Gastroesophageal sphincter (tissue), 4 donors: ENCODE measurements around the gene OCIAD2. TPM values are rescaled to one million over a fixed set of nuclear protein-coding genes. Genes with fewer than 3 reads are reported as not detected.
A peak's percentile ranks its signal among the peaks of the same experiment; 100 is the strongest.

Experiments used
- ATAC-seq: fragments of 150-250 bp; one replicate; pipeline ENCODE4 v1.9.1; 2016; ENCODE audit warnings: mild to moderate bottlenecking, moderate library complexity
- H3K27ac ChIP-seq, 4 donors: fragments of 200-600 bp; sonication (generic) in 3 of 4; 1 replicate in 3 of 4; 2 replicates in 1 of 4; pipeline ENCODE4 v1.5.1; 2016 to 2019
- H3K27me3 ChIP-seq: fragments of 200-600 bp; sonication (generic); one replicate; pipeline ENCODE4 v1.5.1; 2019
- H3K36me3 ChIP-seq, 2 donors: fragments of 200-600 bp; sonication (generic); one replicate each; pipeline ENCODE4 v1.5.1; 2019; ENCODE audit warnings: control low read depth in 1 of 2
- H3K4me1 ChIP-seq, 3 donors: fragments of 200-600 bp; sonication (generic); 1 replicate in 2 of 3; 2 replicates in 1 of 3; pipeline ENCODE4 v1.5.1; 2016 to 2019; ENCODE audit warnings: control low read depth in 2 of 3
- H3K4me3 ChIP-seq, 2 donors: fragments of 200-600 bp; sonication (generic); one replicate each; pipeline ENCODE4 v1.5.1; 2019; ENCODE audit warnings: mild to moderate bottlenecking in 1 of 2, moderate library complexity in 1 of 2
- H3K9me3 ChIP-seq, 3 donors: fragments of 200-600 bp; sonication (generic); one replicate each; pipeline ENCODE4 v1.5.1; 2017 to 2019; ENCODE audit warnings: control low read depth in 2 of 3
- CTCF ChIP-seq, 4 experiments: fragments of 200-600 bp in 2 of 4; fragments of 450-650 bp in 2 of 4; sonication (generic) in 1 of 4; IDR thresholded peaks; one replicate each; pipeline ENCODE4 v1.5.1; 2017 to 2019; ENCODE audit warnings: antibody characterized with exemption in 4 of 4, mild to moderate bottlenecking in 2 of 4, moderate library complexity in 2 of 4
- EP300 ChIP-seq: sonication (generic); formaldehyde crosslinking; IDR thresholded peaks from one replicate; pipeline ENCODE4 v1.6.1; 2017; ENCODE audit warnings: antibody characterized with exemption, mild to moderate bottlenecking
- POLR2A ChIP-seq, 2 donors: fragments of 450-650 bp; IDR thresholded peaks; one replicate each; pipeline ENCODE4 v1.6.1; 2017; ENCODE audit warnings: antibody characterized with exemption in 2 of 2, mild to moderate bottlenecking in 2 of 2, moderate library complexity in 1 of 2
- POLR2AphosphoS5 ChIP-seq: sonication (generic); formaldehyde crosslinking; IDR thresholded peaks from one replicate; pipeline ENCODE4 v1.6.1; 2017; ENCODE audit warnings: antibody characterized with exemption
- WGBS, 2 donors: methylation state at CpG; one replicate each; pipeline ENCODE4 v1.1.5; 2018; ENCODE audit warnings: low coverage in 1 of 2; 5-methylcytosine and 5-hydroxymethylcytosine counted together
- total RNA-seq, 4 donors: library from RNA; depleted of rRNA; stranded (reverse); fragments of >200 nt; gene quantifications; one replicate each; pipeline ENCODE4 v1.1.0, GENCODE V29; 2016

OCIAD2 gene
- total RNA-seq, 4 donors from 2014 or later = 2.4 to 9.3 (median 5.0) TPM

GRCh38 chr4:48908687-48909086, 2.1 kb upstream of the OCIAD2 start:
- ATAC-seq = no peak
- peaks cover 0 to 17% (median 4%) of the 10 kb centered on the region in 3 donors for H3K4me1 ChIP-seq
- TF ChIP-seq EP300 (no peak), POLR2A (IDR thresholded peaks at IDR 0.05) (no peak), POLR2AphosphoS5 (no peak), CTCF (IDR thresholded peaks at IDR 0.05) (no peak)
- no peaks in the 10 kb centered on the region for H3K9me3 ChIP-seq
- H3K4me3 ChIP-seq = no peak overlapping the region
- H3K27me3 ChIP-seq = peaks cover 8% of the 10 kb centered on the region
- no peak overlapping the region for H3K27ac ChIP-seq
- no peaks in the 10 kb centered on the region for H3K36me3 ChIP-seq

- TF ChIP-seq POLR2AphosphoS5 (no peak), EP300 (no peak), POLR2A (IDR thresholded peaks at IDR 0.05) (no peak), CTCF (IDR thresholded peaks at IDR 0.05) (no peak)
- Histone ChIP-seq H3K4me1 (peaks cover 0 to 17% (median 4%) of the 10 kb centered on the region in 3 donors), H3K27me3 (peaks cover 8% of the 10 kb centered on the region), H3K36me3 (no peaks in the 10 kb centered on the region), H3K4me3 (no peak overlapping the region), H3K27ac (no peak overlapping the region), H3K9me3 (no peaks in the 10 kb centered on the region)
- WGBS, 2 donors = 87 to 90% methylated on average over 6 to 7 of the region's 7 CpGs
- ATAC-seq = no peak
Measured at GRCh38 chr4:48907706-48908477, 1.3 kb upstream of the OCIAD2 start.

- WGBS, 2 donors = 65 to 83% methylated on average over 6 to 7 of the region's 9 CpGs
- TF ChIP-seq EP300 = no peak
- TF ChIP-seq POLR2AphosphoS5 = no peak
- no peak for TF ChIP-seq POLR2A (IDR thresholded peaks at IDR 0.05)
- no peak for TF ChIP-seq CTCF (IDR thresholded peaks at IDR 0.05)
- Histone ChIP-seq H3K4me3 (peak overlapping the region in 1 of 2 donors; percentile 73), H3K9me3 (no peaks in the 10 kb centered on the region), H3K4me1 (peaks cover 0 to 17% (median 4%) of the 10 kb centered on the region in 3 donors), H3K36me3 (peaks cover 0 to 11% of the 10 kb centered on the region in 2 donors), H3K27ac (no peak overlapping the region), H3K27me3 (peaks cover 8% of the 10 kb centered on the region)
- no peak for ATAC-seq
Measured at GRCh38 chr4:48905363-48906015, 1.1 kb downstream of the OCIAD2 start.

GRCh38 chr4:48904541-48905142, 1.9 kb downstream of the OCIAD2 start:
- Histone ChIP-seq H3K27ac (no peak overlapping the region), H3K4me1 (peaks cover 0 to 17% (median 4%) of the 10 kb centered on the region in 3 donors), H3K36me3 (peaks cover 0 to 18% of the 10 kb centered on the region in 2 donors), H3K27me3 (peaks cover 8% of the 10 kb centered on the region), H3K4me3 (no peak overlapping the region), H3K9me3 (no peaks in the 10 kb centered on the region)
- ATAC-seq = no peak
- TF ChIP-seq CTCF (IDR thresholded peaks at IDR 0.05) (no peak), POLR2A (IDR thresholded peaks at IDR 0.05) (no peak), POLR2AphosphoS5 (no peak), EP300 (no peak)
- 85 to 92% methylated on average over 2 to 3 of the region's 3 CpGs for WGBS, 2 donors
